Effector CD4-positive, alpha-beta T cell (primary cell): Measurements from ENCODE around the gene NEDD8.

Source experiments
- DNase-seq: peaks from one replicate; pipeline ENCODE4 v3.0.0-alpha.2; 2020
- total RNA-seq: gene quantifications from one replicate; lab custom pipeline; 2026; lab: John Stamatoyannopoulos, UW

The NEDD8 gene
- 14.1 reads per million, percentile 39 among the genes with 10 or more reads in this experiment for total RNA-seq

DNA sequence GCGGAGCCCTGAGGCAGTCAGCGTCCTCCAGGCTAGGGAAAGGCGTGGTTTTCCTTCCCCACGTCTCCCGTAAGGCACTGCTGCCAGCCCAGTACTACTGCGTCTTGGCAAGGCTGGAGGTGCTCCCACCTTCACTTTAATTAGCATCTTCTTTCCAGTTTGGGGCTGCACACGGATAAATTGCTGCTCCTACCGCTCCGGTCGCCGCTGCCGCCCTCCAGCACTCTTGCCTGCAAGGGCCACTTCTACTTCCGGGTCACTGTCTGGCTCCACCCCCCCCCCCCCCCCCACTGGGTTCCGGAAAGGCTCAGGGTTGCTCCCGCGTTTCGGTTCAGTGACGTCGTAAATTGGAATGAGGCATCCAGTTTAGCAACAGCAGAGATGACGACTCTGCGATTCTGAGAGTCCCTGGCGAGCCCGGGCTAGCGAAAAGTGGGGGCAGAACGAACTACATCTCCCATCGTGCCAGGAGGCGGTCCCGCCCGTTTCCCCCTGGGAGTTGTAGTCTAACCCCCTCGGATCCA, at the start of gene NEDD8:
TSS of gene NEDD8 (minus strand) at position 247 of the 524 bp plus-strand sequence. CDS start at position 147, 100 bp downstream.
- peak; percentile 86 for DNase-seq

DNA sequence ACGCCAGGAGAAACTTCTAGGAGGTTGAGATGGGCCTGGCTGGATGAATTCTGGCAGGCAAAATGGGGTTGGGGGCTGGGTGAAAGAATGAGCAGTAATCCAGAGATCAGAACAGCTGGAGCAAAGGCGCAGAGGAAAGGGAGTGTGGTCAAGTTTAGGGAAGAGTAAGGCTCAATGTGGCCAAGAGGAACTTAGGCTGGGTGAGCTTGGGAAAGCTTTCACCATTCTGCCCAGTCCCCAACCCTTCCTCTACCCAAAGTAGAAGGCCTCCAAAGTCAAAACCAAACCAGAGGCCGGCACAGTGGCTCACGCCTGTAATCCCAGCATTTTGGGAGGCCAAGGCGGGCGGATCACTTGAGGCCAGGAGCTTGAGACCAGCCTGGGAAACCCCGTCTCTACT, 49.5 kb upstream of the NEDD8 start:
- no peak for DNase-seq

DNA sequence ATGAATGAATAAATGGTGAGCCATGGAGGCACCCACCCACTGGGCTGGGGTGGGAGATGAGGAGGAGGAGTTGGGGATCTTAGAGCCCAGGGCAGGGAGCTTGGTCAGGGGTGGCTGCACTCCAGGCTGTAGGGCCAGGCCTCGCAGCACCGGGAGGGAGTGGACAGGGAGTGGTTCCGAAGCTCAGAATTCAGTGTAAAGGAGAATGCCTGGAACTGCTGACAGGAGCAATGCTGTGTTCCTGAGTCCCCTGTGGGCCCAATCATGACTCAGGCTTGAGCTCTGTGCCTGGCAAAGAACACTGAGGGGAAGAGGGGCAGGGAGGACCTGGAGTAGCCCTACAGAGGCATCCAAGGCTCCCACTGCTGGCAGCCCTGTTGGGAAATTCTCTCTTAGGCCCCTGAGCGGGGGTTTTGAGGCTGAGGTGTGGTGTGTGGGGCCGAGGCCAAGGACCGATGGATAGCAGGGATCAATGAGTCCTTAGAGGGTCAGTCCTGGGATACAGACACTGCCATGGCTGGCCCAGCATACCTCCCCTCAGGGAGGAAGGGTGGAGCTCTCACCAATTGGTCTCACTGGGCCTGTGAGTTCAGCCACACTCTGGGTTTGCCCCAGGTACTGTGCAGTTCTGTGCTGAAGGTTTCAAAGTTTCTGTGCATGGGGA, 48.8 kb upstream of the NEDD8 start:
- DNase-seq = no peak

DNA sequence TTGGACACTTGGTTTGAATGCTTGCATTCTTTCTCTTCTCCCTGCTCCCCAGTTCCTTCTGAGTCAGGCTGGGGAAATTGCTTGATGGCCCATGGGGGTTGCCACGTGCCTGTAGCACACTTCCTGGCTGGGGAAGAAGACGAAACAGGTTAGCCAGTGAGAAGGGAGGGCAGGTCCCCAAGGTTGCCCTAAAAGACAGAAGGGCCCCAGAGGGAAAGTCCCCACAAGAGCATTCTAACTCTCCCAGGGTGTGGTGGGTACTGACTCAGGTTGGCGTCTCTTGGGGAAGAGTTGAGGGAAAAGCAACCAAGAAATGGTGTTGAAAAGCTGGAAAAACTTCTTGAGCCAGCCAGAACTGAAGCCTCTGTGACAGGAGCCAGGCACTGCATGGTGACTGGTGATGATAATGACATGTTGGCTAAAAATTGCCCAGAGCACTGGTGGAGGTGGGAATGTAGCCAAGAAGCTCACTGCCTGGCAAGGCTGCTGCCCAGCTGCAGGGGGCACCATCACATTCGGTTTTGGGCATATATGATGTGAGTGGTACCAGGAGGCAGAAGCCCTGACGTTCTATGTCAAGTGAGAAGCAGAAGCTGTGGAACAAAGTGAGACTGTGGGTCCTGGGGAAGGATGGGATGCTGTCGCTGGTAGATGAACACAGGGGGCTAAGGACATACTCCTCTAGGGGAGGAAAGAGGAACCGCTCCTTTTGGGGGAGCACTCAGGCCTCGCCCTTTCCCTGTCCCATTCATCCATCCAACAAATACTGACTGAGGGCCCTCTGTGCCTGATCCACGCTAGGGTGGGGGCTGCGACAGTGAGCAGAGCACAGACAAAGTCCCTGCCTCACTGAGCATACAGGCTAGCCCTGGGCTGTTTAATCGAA, 47.4 kb upstream of the NEDD8 start:
- peak; percentile 15 for DNase-seq

DNA sequence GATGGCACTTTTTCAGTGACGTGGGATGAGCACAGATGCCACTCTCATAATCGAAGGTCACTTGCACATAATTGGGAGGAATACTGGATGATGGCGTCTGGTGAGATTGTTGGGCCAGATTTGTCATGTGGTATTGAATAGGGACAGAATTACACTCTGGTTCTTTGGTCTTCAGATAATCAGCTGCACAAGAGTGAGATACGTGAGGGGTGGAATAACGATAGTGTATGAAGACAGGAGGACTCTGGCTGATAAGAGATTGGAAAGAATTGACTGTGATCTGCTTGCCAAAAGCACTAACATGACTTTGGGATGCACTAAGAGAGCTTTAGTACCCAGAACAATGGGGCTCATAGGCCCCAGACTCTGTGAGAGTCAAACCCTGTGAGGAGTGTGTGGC, 46.3 kb upstream of the NEDD8 start:
- no peak for DNase-seq

DNA sequence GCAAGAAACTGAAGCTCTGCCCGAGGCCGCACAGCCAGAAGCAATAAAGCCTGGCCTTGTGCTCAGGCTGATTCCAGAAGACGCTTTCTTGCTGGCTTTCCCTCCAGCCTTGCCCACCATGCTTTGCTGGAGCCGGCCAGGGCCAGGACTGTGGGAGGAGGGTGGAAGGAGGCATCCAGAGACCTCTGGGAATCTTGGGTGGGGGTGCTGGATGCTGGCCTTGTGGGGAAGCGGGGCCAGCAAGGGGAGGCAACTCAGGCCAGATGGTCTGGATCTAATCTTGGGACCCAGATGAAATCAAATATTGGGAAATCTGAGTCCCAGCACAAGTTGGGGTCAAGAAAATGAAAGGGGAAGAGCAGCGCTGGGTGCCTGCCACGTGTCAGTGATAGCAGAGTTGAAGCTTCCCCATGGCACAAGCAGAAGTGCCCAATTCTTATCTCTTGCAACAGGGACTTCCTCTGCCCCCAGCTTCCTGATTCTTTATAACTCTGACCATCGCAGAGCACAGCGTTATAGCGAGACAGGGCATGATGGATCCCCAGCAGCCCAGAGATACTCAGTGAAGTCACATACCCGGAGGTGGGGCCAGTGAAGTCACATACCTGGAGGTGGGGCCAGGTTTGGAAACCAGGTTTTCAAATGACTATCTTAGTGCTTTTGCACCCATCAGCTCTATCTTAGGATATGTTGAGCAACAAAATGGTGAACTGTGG, 45.6 kb upstream of the NEDD8 start:
- DNase-seq = no peak

DNA sequence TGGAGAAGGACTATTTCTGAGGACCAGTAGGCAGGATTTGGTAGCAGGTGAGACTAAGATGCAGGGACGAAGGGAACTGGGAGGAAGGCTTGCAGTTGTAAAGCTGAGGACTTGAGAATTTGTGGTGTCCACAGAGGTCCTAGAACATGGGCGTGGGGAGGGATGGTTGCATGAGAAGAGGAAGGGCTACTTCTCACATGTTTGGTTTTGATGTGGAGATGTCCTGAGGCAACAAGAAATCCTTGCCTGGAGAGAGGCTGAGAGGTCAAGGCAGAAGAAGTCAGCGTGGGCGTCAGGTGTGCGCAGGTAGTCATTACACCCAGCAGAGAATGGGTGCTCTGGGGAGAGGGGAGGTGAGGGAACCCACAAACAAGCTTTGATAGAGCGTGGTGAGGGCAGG, 44.9 kb upstream of the NEDD8 start:
- no peak for DNase-seq

DNA sequence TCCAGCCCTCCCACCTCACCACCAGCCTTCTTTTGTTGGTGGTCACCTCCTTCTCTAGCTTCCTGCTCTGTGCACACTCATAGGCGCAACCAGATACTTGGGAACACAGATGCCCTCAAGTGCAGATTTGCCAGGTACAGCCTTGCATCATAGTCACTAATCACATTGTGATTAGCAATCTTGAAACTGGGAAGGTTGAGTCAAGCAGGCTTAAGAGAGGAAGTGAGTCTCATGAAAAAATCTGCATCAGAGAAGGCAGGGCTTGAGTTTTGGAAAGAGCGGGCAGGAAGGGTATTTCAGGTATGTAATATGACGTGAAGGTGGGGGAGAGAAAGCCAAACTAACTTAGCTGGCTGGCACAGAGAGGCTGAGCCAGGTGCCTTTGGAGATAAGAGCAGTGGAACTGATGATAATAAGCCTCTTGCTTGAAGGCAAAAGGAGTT, 42.0 kb upstream of the NEDD8 start:
- DNase-seq = peak; percentile 19

DNA sequence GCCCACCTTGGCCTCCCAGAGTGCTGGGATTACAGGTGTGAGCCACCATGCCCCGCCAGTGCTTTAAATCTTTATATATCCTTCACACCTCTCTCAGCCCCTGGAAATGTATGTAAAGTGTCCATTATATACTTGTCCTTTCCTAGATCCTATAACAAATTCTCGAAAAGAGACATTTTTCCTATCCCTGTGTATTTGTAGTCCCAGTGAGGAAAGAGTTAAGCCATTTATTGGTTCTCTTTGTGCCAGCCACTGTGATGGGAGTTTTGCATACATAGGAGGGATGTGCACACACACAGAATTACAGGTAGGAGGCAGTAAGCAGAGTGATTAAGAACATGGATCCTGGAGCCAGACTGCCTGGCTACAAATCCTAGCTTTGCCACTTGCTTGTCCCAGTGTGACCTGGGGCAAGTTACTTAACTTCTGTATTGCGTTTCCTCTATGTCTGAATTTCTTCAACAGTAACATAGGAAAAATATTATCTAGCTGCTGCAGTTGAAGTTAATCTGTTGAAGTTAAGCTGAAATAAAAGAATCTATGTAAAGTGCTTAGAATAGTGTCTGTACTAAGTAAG, 41.3 kb upstream of the NEDD8 start:
- no peak for DNase-seq

DNA sequence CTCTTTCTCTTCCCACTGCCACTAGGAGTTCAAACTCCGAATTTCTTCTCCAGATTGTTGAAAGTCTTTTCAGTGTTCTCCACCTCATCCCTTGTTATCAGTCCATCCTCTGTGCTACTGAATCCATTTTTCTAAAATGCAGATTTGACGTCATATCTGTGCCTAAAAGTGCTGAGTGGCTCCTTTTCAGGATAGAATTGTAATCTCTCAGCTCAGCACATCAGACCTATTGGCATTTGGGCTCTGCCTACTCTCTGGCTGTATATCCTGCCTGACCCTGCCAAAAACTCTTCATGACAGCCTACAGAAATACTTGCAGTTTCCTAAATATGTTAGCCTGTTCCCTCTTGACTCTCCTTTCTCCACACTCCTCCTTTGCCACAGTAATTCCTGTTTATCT, 40.3 kb upstream of the NEDD8 start:
- no peak for DNase-seq

DNA sequence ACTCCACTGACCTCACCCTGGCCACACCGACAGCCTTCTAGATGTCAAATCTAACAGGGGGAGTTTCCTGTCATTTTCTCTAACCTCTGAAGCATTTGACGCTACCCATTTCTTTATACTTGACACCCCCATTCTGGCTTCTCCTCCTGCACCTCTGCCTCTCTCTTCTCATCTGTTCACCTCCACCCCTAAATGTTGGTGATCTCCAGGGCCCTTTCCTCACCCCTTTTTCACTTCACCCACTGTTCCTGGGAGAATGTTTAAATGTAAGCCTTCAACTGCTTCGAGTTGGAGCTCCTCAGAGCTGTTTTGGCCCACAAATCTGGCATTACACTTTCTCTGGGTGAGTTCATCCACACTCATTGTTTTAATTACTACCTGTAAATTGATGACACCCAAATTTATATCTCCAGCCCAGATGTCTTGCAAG, 39.7 kb upstream of the NEDD8 start:
- no peak for DNase-seq

DNA sequence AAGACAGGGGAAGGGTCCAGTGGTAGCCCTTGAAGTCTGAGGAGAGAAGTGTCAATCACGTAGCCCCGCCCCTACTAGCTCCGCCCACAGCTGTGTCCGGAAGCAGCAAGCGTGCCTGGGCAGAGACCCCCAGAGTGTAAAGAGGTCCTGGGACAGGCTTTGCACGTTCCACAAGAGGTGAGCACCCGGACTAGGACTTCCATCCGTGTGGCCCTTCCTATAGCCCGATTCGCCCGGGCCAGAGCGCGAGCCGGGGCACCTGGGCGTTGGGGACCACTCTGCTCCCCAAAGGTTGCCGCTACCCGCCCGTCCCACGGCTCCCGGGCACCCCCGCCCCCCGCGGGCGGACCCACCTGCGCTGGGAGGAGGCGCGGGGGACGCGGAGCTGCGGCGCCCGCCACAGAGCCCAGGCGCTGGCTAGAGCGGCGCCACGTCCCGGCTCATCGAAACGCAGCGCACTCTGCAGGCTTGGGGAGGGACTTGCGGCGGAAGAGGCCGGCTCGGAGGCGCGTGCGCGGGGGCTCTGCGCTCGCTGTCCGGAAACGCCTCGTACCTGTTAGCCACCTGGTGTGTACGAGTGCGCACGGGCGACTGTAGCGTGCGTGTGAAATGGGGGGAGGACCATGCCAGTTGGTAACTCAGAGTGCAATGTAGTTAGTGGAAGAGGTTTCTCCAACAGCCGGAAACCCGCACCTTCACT, 39.1 kb upstream of the NEDD8 start, which contains the start of gene RABGGTA:
TSS of gene RABGGTA (minus strand) at position 464 of the 700 bp plus-strand sequence. CDS start 482 bp downstream, outside the sequence.
- peak; percentile 87 for DNase-seq

DNA sequence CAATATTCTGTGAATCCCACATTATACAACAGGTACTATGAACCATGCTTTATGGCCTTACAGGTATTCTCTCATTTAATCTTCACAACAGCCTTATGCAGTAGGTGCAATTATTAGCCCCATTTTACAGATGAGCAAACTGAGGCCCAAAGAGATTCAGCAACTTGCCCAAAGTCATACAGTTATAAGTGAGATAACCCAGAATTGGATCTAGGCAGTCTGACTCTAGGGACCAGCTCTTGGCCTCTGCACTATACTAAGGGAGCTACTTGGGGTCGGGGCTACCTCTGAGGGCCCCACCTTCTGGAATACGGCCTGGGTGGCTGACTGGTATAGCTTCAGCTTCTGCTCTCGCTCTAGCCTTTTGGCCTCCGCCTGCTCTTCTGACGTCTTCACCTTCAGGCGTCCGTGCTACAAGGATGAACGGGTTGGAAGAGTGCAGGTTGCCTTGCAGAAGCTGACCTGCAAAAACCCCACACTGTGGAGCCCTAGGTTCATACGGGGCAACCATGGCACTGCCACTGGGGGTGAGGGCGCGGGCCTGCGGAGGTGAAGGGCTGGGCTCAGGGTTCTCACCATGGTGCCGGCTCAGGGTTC, 38.5 kb upstream of the NEDD8 start:
- no peak for DNase-seq

DNA sequence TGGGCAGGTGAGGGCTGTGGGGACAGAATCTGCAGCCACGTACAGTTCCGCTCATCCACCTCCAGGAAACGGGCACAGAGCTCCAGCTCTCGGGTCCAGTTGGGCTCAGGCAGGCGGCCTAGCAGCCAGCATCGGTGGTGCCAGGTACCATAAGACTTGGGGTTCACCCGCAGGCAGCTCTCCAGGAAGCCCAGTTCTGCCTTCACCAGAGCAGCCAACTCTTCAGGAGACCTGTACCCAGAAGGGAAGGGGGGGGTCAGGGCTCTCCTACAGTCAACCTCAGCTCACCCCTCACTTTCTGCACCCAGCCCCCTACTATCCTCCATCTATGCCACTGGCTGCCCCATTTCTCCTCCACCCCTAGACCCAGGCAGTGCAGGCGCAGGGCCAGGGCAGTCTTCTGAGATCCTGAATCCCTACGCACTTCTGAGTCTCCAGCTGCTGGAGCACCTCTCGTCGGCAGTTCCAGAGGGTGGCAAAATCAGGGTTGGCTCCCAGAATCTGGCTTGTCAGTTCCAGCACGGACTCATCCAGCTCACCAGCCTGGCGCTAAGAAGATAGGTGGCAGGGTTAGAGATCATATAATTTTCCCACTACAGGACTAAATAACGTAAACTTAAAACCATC, 37.9 kb upstream of the NEDD8 start:
- DNase-seq = no peak

DNA sequence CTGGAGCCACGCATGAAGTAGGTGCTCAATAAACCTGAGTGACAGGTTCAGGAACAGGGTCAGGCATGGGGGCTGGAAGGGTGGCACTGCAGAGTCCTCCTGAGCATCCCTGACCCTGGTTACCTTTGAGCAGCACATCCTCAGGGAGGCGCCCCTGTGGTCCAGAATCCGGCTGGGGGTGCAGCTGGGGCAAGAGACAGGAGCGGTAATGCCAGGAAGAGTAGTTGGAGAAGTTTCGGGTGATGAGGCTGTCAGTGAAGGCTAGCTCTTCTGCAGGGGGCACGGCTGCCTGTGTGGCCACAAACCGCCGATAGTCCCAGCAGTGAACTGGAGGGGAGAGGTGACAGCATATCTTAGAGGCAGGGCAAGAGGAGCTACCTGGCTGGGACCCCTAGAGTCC, 37.2 kb upstream of the NEDD8 start:
- no peak for DNase-seq

DNA sequence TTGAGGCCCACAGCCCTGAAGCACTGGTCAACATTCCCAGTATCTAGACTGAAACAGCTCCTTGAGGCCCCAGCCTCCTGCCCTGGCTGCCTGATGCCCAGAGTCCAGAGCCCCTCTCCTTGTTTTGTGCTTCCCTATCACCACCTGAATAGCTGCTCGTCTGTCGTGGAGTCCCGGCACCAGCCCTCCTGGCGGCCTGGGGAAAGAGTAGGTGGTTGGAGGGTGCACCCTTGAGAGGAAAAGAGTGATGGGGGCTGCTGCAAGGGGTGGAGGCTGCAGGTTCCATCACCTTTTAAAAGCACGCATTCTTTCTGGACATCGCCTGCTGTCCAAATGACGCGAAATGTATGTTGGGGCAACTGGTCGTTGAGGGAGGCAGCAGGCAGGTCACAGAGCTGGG, 36.1 kb upstream of the NEDD8 start:
- DNase-seq = no peak

DNA sequence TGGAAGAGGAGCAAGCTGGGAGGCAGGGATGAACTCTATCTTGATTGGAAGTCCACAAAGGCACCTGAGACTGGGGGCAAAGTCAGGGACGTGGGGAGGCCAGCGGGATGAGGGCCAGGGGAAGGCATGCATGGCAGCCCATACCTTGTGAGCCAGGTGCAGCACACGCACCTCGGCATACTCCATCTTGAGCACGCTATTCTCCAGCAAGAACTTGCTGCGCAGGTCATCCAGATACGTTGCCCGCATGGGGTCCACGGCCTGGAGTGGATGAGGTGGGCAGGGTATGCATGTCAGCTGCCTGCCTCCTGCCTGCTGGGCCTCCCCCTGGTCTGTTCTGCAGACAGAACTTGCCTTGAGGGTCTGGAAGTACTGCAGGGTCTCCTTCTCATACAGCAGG, 35.3 kb upstream of the NEDD8 start:
- DNase-seq = no peak

DNA sequence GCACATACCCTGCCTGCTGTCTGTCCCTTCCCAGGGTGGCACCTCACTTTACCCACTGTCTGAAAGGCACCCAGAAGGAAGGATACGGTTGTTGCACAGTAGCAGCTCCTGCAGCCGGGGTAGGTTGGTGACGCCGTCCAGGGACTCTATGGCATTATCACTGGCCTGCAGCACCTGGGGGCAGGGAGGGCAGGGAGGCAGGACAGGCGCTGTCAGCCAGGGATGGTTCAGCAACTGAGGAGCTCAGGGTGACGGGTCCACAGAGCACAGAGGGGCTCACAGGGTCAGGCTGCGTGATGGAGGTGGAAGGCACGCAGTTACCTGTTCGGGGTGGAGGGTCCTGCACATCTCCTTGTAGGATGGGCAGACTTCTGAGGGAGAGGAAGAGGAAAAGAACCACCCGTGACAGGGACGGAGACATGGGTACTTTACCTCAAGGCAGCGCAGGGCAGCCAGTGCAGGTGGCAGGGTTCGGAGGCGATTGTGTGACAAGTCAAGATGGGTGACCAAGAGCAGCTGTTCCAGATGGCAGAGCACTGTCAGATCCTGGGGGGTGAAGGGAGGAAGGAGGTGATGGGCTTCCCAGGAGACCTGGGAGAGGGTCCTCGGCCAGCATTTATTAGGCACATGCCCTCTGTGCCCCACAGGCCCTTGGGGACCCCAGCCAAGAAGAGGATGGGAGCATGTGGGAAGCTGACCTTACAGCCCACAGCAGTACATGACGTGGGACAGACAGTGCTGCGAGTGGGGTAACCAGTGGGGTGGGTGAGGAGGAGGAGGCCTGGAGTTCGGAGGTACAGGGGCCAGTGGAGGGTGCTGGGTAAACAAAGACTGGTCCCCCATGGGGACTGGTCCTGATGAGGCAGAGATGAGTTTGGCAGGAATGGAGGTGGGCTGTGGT, 34.4 kb upstream of the NEDD8 start:
- DNase-seq = no peak

DNA sequence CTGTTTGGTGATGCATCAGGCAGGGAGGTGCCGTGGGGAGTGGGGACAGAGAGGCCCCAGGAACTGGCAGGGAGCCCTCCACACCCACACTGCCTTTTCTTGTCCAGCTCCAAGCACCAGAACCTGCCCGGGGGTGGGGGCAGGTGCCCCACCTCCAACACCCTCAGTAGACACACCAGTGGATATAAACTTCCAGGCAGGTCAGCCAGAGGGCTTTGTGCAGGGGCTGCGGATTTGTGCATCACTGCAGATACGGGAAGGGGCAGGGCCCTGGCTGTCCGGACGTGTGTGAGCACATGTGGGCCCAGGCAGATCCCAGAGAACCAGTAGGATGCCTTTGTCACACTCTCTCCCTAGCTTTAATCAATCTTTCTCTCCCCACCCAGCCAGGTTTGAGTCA, 32.1 kb upstream of the NEDD8 start:
- DNase-seq = no peak

DNA sequence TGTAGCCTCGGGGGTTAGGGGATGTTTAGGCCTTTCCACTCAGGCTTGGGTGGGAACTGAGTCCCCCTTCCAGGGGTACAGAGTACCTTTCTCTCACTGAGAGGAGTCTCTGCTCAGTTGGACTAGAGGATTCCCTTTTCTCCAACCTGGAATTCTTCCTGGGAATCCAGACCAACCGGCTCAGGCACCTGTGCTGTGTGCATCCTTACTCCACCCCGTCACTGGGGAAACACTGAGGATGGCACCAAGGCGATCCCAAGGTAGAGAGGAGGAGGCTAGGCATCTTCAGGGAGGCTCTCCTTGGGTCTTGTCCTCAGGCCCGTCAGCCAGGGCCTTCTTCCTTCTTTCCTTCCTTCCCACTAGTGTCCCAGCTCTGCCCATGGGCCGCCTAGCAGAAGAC, 31.7 kb upstream of the NEDD8 start:
- DNase-seq = no peak
